HEK293T (cell line): ENCODE data around the gene GPX4.

ENCODE experiments used
- BHLHE40 ChIP-seq: fragments of 450-650 bp; IDR thresholded peaks from 2 replicates; pipeline ENCODE4 v1.6.1; 2016; ENCODE audit warnings: mild to moderate bottlenecking, moderate library complexity, borderline replicate concordance
- CTBP1 ChIP-seq: fragments of 450-650 bp; IDR thresholded peaks from 2 replicates; pipeline ENCODE4 v1.6.1; 2016; ENCODE audit warnings: borderline replicate concordance
- FOXM1 ChIP-seq: fragments of 450-650 bp; IDR thresholded peaks from 2 replicates; pipeline ENCODE4 v1.6.1; 2017; ENCODE audit warnings: mild to moderate bottlenecking, borderline replicate concordance
- L3MBTL2 ChIP-seq: fragments of 450-650 bp; conservative IDR thresholded peaks from 2 replicates; pipeline ENCODE4 v1.6.1; 2016; ENCODE audit warnings: mild to moderate bottlenecking
- ZNF384 ChIP-seq: fragments of 450-650 bp; IDR thresholded peaks from 2 replicates; pipeline ENCODE4 v1.6.1; 2016

GRCh38 chr19:1074544-1075283 lies 29.1 kb upstream of the GPX4 start:
- TF ChIP-seq FOXM1, result no peak
- TF ChIP-seq ZNF384, result no peak
- no peak for TF ChIP-seq BHLHE40
- TF ChIP-seq CTBP1, result no peak
- no peak for TF ChIP-seq L3MBTL2
